MCF 10A (cell line): ENCODE results near the gene IL1RN. TPM values are rescaled to one million over a fixed set of nuclear protein-coding genes. Genes with fewer than 3 reads are reported as not detected.
A peak's percentile ranks its signal among the peaks of the same experiment; 100 is the strongest.

Experiments
- BruUV-seq: library from RNA; stranded (reverse); fragments of 400-500 nt; replicated peaks from 2 replicates; lab custom pipeline; 2021; lab: Mats Ljungman, UMichigan
- CTCF ChIA-PET: fragments of 300-600 bp; sonication (Branson Sonifier 250); formaldehyde crosslinking; extraction: SDS; loops from one replicate; lab custom pipeline; 2021; ENCODE audit warnings: antibody characterized with exemption, inconsistent platforms; lab: Yijun Ruan, JAX
- POLR2A ChIA-PET: fragments of 300-600, 350-650 bp; sonication (Branson Sonifier 250); formaldehyde crosslinking; extraction: SDS; loops from one replicate; lab custom pipeline; 2020; ENCODE audit warnings: antibody characterized with exemption, inconsistent platforms; lab: Yijun Ruan, JAX
- DNase-seq: peaks from one replicate; pipeline ENCODE4 v3.0.0-alpha.2; 2018; ENCODE audit not compliant: unreplicated experiment
- H3K27ac Mint-ChIP-seq: one replicate; pipeline ENCODE4 v1.8.0; 2022; ENCODE audit warnings: mild to moderate bottlenecking, low read depth, mixed read lengths; ENCODE audit not compliant: unreplicated experiment
- H3K27me3 Mint-ChIP-seq: one replicate; pipeline ENCODE4 v1.8.0; 2022; ENCODE audit warnings: mixed read lengths; ENCODE audit not compliant: insufficient read depth, unreplicated experiment
- H3K36me3 Mint-ChIP-seq: one replicate; pipeline ENCODE4 v1.8.0; 2022; ENCODE audit warnings: mild to moderate bottlenecking, moderate library complexity, mixed read lengths; ENCODE audit not compliant: insufficient read depth, unreplicated experiment
- H3K4me1 Mint-ChIP-seq: one replicate; pipeline ENCODE4 v1.8.0; 2022; ENCODE audit warnings: mixed read lengths; ENCODE audit not compliant: insufficient read depth, unreplicated experiment
- H3K4me3 Mint-ChIP-seq: one replicate; pipeline ENCODE4 v1.8.0; 2022; ENCODE audit warnings: mild to moderate bottlenecking, moderate library complexity, mixed read lengths; ENCODE audit not compliant: unreplicated experiment
- H3K9me3 Mint-ChIP-seq: one replicate; pipeline ENCODE4 v1.8.0; 2022; ENCODE audit warnings: mixed read lengths; ENCODE audit not compliant: unreplicated experiment
- intact Hi-C: fragments of 100-400 bp; cut with micrococcal nuclease; formaldehyde crosslinking; loops from 2 replicates; pipeline ENCODE4 v1.14.1; 2022
- total RNA-seq: library from RNA; stranded (reverse); gene quantifications from 2 replicates; pipeline ENCODE4 v1.2.3, GENCODE V29; 2022
- TF ChIP-seq, protein P1 (sequence below): fragments of 200-600 bp; IDR thresholded peaks from one replicate; pipeline ENCODE4 v1.8.0; 2022; ENCODE audit warnings: antibody characterized with exemption, mild to moderate bottlenecking; ENCODE audit not compliant: unreplicated experiment

The IL1RN gene
- total RNA-seq, 1 experiment from 2014 or later, result not detected

GRCh38 chr2:113162173-113162572, 34.8 kb downstream of the IL1RN start:
- Mint-ChIP-seq H3K9me3 (no peaks in the 10 kb centered on the region), H3K4me1 (peaks cover 27% of the 10 kb centered on the region), H3K27me3 (no peaks in the 10 kb centered on the region), H3K27ac (no peak overlapping the region), H3K4me3 (no peak overlapping the region), H3K36me3 (peaks cover 5% of the 10 kb centered on the region)
- DNase-seq, result no peak
- POLR2A ChIA-PET, result interaction anchor here (0.7 kb wide), 1 partner anchor 781 kb away, joined by 3 read pairs; no protein-coding TSS in a partner anchor
- intact Hi-C loops, result no loop called here
- BruUV-seq, result no TSS peak
- TF ChIP-seq, protein P1, sequence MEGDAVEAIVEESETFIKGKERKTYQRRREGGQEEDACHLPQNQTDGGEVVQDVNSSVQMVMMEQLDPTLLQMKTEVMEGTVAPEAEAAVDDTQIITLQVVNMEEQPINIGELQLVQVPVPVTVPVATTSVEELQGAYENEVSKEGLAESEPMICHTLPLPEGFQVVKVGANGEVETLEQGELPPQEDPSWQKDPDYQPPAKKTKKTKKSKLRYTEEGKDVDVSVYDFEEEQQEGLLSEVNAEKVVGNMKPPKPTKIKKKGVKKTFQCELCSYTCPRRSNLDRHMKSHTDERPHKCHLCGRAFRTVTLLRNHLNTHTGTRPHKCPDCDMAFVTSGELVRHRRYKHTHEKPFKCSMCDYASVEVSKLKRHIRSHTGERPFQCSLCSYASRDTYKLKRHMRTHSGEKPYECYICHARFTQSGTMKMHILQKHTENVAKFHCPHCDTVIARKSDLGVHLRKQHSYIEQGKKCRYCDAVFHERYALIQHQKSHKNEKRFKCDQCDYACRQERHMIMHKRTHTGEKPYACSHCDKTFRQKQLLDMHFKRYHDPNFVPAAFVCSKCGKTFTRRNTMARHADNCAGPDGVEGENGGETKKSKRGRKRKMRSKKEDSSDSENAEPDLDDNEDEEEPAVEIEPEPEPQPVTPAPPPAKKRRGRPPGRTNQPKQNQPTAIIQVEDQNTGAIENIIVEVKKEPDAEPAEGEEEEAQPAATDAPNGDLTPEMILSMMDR, result no peak
- CTCF ChIA-PET, result interaction anchor here (1.8 kb wide), 1 partner anchor 37 kb away, joined by 14 read pairs; no protein-coding TSS in a partner anchor

DNA sequence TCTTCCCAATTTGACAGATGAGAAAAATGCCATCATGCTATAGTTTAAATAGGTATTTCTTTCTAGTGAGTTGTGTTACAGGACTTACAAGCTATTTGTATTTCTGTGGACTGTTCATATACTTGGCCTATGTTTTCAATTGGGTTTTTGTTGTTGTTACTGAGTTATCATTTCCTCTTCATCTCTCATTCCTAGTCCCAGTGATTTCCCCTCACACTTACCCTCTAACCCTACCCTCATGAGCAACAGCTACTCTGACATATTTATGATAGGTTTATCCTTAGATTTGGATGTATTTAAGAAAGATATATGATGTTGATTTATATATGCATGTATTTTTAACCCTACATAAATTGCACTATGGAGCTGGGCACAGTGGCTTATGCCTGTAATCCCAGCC, 35.5 kb downstream of the IL1RN start:
- DNase-seq, result no peak
- H3K9me3 Mint-ChIP-seq, result no peaks in the 10 kb centered on the region
- H3K4me1 Mint-ChIP-seq, result peaks cover 26% of the 10 kb centered on the region
- no peaks in the 10 kb centered on the region for H3K27me3 Mint-ChIP-seq
- intact Hi-C loops, result no loop called here
- TF ChIP-seq, protein P1, result no peak
- POLR2A ChIA-PET, result no interaction called here
- CTCF ChIA-PET, result interaction anchor here (0.6 to 4.3 kb wide), 4 partner anchors 24 to 104 kb away, joined by 4 to 45 read pairs (median 9); no protein-coding TSS in a partner anchor
- peaks cover 5% of the 10 kb centered on the region for H3K36me3 Mint-ChIP-seq
- no peak overlapping the region for H3K4me3 Mint-ChIP-seq
- no peak overlapping the region for H3K27ac Mint-ChIP-seq
- BruUV-seq, result no TSS peak

DNA sequence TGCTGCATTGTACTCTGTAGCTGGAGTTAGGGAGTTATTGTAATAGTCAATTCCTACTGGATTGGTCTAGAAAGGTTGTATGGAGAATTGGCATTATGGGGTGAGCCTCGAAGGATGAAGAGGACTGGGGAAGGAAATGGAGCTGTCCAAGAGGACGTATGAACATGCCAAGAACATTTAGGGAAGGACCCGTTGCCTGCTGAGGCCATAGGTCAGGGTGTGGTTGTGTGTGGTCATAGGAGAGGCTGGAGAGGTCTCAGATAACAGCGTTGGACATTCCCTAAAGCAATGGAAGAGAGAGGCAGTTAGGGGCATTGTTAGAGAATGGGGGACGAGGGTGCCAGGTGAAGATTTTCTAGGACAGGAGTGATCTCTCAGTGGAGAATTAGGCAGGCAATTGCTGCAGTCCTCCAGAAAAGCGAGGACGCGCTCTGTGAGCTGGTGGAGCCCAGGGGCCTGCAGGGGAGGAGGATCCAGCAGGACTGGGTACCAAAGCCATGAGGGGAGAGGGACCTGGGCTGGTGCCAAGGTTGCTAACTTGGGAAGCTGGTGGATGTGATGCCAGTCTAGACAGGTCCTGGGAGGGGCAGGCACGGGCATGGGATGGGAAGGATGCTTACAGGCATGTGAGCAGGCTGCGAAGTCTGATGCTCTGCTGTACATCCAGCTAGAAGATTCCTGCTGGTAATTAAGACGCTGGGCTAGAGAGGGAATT, 37.0 kb downstream of the IL1RN start:
- Mint-ChIP-seq H3K27ac (peak overlapping the region; percentile 43), H3K4me1 (peaks cover 12% of the 10 kb centered on the region), H3K27me3 (no peaks in the 10 kb centered on the region), H3K36me3 (peaks cover 5% of the 10 kb centered on the region), H3K4me3 (no peak overlapping the region), H3K9me3 (no peaks in the 10 kb centered on the region)
- TF ChIP-seq, protein P1, result no peak
- no TSS peak for BruUV-seq
- peak; percentile 44 for DNase-seq
- CTCF ChIA-PET, result interaction anchor here (0.7 to 4.3 kb wide), 5 partner anchors 10 to 226 kb away, joined by 3 to 45 read pairs (median 5); no protein-coding TSS in a partner anchor
- POLR2A ChIA-PET, result interaction anchor here (0.7 kb wide), 1 partner anchor 40 kb away, joined by 3 read pairs; no protein-coding TSS in a partner anchor
- intact Hi-C loops, result no loop called here

GRCh38 chr2:113164930-113165585, 37.7 kb downstream of the IL1RN start:
- Mint-ChIP-seq H3K9me3 (peaks cover 6% of the 10 kb centered on the region), H3K4me3 (no peak overlapping the region), H3K4me1 (peaks cover 17% of the 10 kb centered on the region), H3K27me3 (no peaks in the 10 kb centered on the region), H3K27ac (no peak overlapping the region), H3K36me3 (peaks cover 5% of the 10 kb centered on the region)
- ChIA-PET CTCF (interaction anchor here (0.7 to 4.3 kb wide), 6 partner anchors 9 to 225 kb away, joined by 3 to 45 read pairs (median 4); no protein-coding TSS in a partner anchor), POLR2A (interaction anchor here (0.7 kb wide), 1 partner anchor 40 kb away, joined by 3 read pairs; no protein-coding TSS in a partner anchor)
- no peak for DNase-seq
- TF ChIP-seq, protein P1, result no peak
- no TSS peak for BruUV-seq
- intact Hi-C loops, result no loop called here
